ENCODE data around the gene PLA2G6. TPM values are rescaled to one million over a fixed set of nuclear protein-coding genes. Genes with fewer than 3 reads are reported as not detected.
A peak's percentile ranks its signal among the peaks of the same experiment; 100 is the strongest.

PLA2G6 gene
- total RNA-seq, 1 experiment from 2014 or later, result 88.0 TPM

DNA sequence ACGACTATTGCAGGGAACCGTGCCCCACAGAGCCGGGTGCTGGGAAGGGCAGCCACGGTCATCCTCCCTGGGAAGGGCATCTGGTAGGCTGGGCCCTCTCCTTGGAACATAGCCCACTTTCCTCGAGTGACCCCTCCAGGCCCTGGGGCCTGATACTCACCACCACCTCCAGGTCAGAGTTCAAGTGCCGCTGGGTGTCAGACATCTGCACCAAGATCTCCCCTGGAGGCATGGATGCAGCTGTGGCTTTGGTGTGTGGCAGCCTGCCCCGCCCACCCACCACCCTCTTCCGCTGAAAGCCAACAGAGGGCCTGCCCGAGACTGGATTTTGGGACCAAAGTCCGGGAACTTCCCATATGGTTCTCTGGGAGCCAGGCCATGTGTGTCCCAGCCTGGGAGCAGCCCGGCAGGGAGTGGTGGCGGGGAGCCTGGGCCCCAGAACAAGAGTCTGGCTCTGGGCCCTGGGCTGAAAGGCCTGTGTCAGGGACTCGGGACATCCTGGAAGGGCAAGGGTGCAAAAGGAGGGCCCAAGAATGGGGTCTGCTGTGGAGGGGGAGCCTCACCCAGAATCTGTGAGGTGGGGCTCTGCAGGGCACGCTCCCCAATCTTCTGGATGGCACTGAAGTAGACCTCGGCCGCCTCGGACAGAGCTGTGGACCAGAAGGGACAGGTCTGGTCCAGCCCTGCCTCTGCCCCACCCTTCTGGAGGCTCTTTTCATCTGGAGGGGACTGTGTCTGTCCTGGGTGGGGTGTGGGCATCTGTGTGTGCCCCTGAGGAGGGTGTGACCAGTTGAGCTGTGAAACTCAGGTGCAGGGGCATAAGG is 73.7 kb downstream of the PLA2G6 start:
- H3K27ac ChIP-seq (ENCODE audit: low read length), result no peak overlapping the region
- no peaks in the 10 kb centered on the region for H3K36me3 ChIP-seq (ENCODE audit: insufficient read depth, low read length)
- H3K4me2 ChIP-seq (ENCODE audit: low read depth, low read length, poor library complexity, severe bottlenecking), result no peak overlapping the region
- no peak overlapping the region for H3K9ac ChIP-seq (ENCODE audit: low read length)
- H3K27me3 ChIP-seq (ENCODE audit: low read length), result no peaks in the 10 kb centered on the region
- H3K4me1 ChIP-seq (ENCODE audit: low read length), result no peaks in the 10 kb centered on the region
- no peaks in the 10 kb centered on the region for H4K20me1 ChIP-seq (ENCODE audit: insufficient read depth, low read depth, low read length)
- H3K9me2 ChIP-seq (replicated peaks; ENCODE audit: insufficient read depth, low read length), result no peaks in the 10 kb centered on the region
- no peak overlapping the region for H3K4me3 ChIP-seq (ENCODE audit: low read length)
- no peak overlapping the region for H2AFZ ChIP-seq (ENCODE audit: low read length)
- no peak for DNase-seq
- H3K79me2 ChIP-seq (ENCODE audit: low read length), result no peaks in the 10 kb centered on the region
- no peaks in the 10 kb centered on the region; the same call in 1 of the 2 replicates for H3K9me3 ChIP-seq (ENCODE audit: low read length)

DNA sequence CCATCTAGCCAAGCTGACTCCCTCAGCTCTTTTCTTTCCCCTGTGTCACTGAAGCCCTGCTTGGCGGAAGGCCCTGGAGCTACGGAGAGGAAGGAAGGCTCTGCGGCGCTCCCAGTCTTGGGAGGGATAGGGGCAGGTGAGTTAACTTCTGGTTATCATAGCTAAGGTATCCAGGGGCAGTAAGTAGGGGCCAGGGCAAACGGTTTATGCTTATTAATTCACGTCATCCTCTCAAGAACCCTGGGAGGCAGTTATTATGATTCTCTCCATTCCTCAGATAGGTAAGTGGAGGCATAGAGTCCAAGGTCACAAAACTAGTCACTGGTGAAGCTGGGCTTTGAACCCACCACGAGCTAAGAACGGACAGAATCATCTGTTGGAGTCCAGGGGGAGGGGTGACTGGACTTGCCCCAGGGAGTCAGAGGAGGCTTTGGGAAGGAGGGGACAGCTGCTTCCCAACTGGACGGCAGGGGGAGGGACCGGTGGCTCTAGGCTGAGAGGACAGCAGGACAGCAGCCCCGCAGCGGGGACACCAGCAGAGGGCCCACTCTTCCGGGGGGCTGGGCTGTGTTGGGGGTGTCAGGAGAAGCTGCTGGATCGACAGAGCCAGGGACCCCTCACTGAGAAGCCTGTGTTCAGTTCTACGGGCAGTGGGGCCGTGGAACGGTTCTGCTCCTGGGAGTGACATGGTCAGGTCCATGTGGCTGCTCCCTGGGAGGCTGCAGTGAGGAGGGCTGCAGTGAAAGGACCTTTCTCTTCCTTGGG is 74.6 kb downstream of the PLA2G6 start:
- Histone ChIP-seq H3K36me3 (ENCODE audit: insufficient read depth, low read length) (no peaks in the 10 kb centered on the region), H3K27me3 (ENCODE audit: low read length) (no peaks in the 10 kb centered on the region), H3K9me2 (replicated peaks; ENCODE audit: insufficient read depth, low read length) (no peaks in the 10 kb centered on the region), H3K27ac (ENCODE audit: low read length) (no peak overlapping the region), H3K9me3 (ENCODE audit: low read length) (no peaks in the 10 kb centered on the region; the same call in 1 of the 2 replicates), H3K4me2 (ENCODE audit: low read depth, low read length, poor library complexity, severe bottlenecking) (no peak overlapping the region), H3K4me1 (ENCODE audit: low read length) (no peaks in the 10 kb centered on the region), H4K20me1 (ENCODE audit: insufficient read depth, low read depth, low read length) (no peaks in the 10 kb centered on the region), H3K9ac (ENCODE audit: low read length) (no peak overlapping the region), H3K4me3 (ENCODE audit: low read length) (no peak overlapping the region), H3K79me2 (ENCODE audit: low read length) (no peaks in the 10 kb centered on the region), H2AFZ (ENCODE audit: low read length) (no peak overlapping the region)
- DNase-seq, result no peak

GRCh38 chr22:38104084-38104483 is 77.5 kb downstream of the PLA2G6 start:
- Histone ChIP-seq H3K79me2 (ENCODE audit: low read length) (no peaks in the 10 kb centered on the region), H3K9me2 (replicated peaks; ENCODE audit: insufficient read depth, low read length) (no peaks in the 10 kb centered on the region), H3K9ac (ENCODE audit: low read length) (no peak overlapping the region), H3K4me1 (ENCODE audit: low read length) (no peaks in the 10 kb centered on the region), H3K4me2 (ENCODE audit: low read depth, low read length, poor library complexity, severe bottlenecking) (no peak overlapping the region), H4K20me1 (ENCODE audit: insufficient read depth, low read depth, low read length) (no peaks in the 10 kb centered on the region), H3K9me3 (ENCODE audit: low read length) (no peaks in the 10 kb centered on the region), H3K4me3 (ENCODE audit: low read length) (no peak overlapping the region), H3K27me3 (ENCODE audit: low read length) (no peaks in the 10 kb centered on the region), H2AFZ (ENCODE audit: low read length) (no peak overlapping the region), H3K36me3 (ENCODE audit: insufficient read depth, low read length) (no peaks in the 10 kb centered on the region), H3K27ac (ENCODE audit: low read length) (no peak overlapping the region)
- peak; percentile 70 for DNase-seq

GRCh38 chr22:38103641-38104040 is 78.0 kb downstream of the PLA2G6 start:
- Histone ChIP-seq H3K9me2 (replicated peaks; ENCODE audit: insufficient read depth, low read length) (no peaks in the 10 kb centered on the region), H3K36me3 (ENCODE audit: insufficient read depth, low read length) (no peaks in the 10 kb centered on the region), H4K20me1 (ENCODE audit: insufficient read depth, low read depth, low read length) (no peaks in the 10 kb centered on the region), H2AFZ (ENCODE audit: low read length) (no peak overlapping the region), H3K9ac (ENCODE audit: low read length) (no peak overlapping the region), H3K4me1 (ENCODE audit: low read length) (no peaks in the 10 kb centered on the region), H3K27ac (ENCODE audit: low read length) (no peak overlapping the region), H3K79me2 (ENCODE audit: low read length) (no peaks in the 10 kb centered on the region), H3K9me3 (ENCODE audit: low read length) (no peaks in the 10 kb centered on the region), H3K4me3 (ENCODE audit: low read length) (no peak overlapping the region), H3K27me3 (ENCODE audit: low read length) (no peaks in the 10 kb centered on the region), H3K4me2 (ENCODE audit: low read depth, low read length, poor library complexity, severe bottlenecking) (no peak overlapping the region)
- no peak for DNase-seq

- no peak for DNase-seq
- Histone ChIP-seq H3K4me1 (ENCODE audit: low read length) (no peaks in the 10 kb centered on the region), H3K9ac (ENCODE audit: low read length) (no peak overlapping the region), H3K9me2 (replicated peaks; ENCODE audit: insufficient read depth, low read length) (no peaks in the 10 kb centered on the region), H3K4me3 (ENCODE audit: low read length) (no peak overlapping the region), H2AFZ (ENCODE audit: low read length) (no peak overlapping the region), H3K27me3 (ENCODE audit: low read length) (no peaks in the 10 kb centered on the region), H4K20me1 (ENCODE audit: insufficient read depth, low read depth, low read length) (no peaks in the 10 kb centered on the region), H3K79me2 (ENCODE audit: low read length) (no peaks in the 10 kb centered on the region), H3K36me3 (ENCODE audit: insufficient read depth, low read length) (no peaks in the 10 kb centered on the region), H3K9me3 (ENCODE audit: low read length) (no peaks in the 10 kb centered on the region), H3K4me2 (ENCODE audit: low read depth, low read length, poor library complexity, severe bottlenecking) (no peak overlapping the region), H3K27ac (ENCODE audit: low read length) (no peak overlapping the region)
Observed at GRCh38 chr22:38098410-38099249, 83.0 kb downstream of the PLA2G6 start.

DNA sequence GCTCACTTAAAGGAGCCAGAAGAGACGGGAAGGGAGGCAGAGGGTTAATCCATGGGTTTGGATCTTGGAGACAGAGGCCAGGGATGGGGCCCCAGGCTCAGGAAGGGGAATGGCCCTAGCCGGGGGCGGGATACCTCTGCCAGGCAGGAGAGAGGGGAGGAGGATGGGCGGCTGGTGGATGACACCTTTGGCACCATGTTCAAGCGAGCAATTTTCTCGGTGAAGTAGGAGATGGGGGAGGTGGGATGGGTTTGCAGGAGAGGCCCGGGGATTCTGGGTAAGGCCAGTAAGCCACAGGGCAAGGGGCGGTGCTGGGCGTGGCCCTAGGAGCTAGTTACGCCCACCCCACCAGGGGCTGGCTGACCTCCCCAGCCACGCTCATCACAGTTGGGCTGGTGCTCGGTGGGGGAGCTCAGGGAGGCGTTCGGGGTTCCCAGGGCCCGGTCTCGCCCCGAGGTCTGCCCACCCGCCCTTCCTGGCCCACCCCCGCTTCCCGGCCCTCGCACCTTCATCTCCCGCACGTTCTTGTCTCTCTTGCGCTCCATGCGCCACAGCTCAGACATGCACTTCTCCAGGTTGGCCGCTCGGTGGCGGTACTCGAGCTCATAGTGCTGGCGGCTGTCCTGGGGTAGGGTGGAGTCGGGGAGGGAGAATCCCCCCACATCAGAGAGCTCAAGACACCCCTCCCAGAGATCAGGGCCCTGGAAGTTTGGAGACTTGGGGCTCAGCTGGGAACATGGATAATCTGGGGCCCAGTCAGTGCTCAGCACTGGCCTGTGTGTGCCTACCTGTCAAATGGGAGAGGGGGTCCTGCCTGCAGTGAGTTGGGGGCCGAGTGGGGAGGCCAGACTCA is 83.8 kb downstream of the PLA2G6 start:
- Histone ChIP-seq H3K4me2 (ENCODE audit: low read depth, low read length, poor library complexity, severe bottlenecking) (no peak overlapping the region), H2AFZ (ENCODE audit: low read length) (no peak overlapping the region), H3K79me2 (ENCODE audit: low read length) (no peaks in the 10 kb centered on the region), H3K9me3 (ENCODE audit: low read length) (no peaks in the 10 kb centered on the region), H3K9ac (ENCODE audit: low read length) (no peak overlapping the region), H3K4me3 (ENCODE audit: low read length) (no peak overlapping the region), H3K4me1 (ENCODE audit: low read length) (no peaks in the 10 kb centered on the region), H3K9me2 (replicated peaks; ENCODE audit: insufficient read depth, low read length) (no peaks in the 10 kb centered on the region), H3K27me3 (ENCODE audit: low read length) (no peaks in the 10 kb centered on the region), H4K20me1 (ENCODE audit: insufficient read depth, low read depth, low read length) (no peaks in the 10 kb centered on the region), H3K36me3 (ENCODE audit: insufficient read depth, low read length) (no peaks in the 10 kb centered on the region), H3K27ac (ENCODE audit: low read length) (no peak overlapping the region)
- no peak for DNase-seq

- no peak overlapping the region for H2AFZ ChIP-seq (ENCODE audit: low read length)
- H3K27me3 ChIP-seq (ENCODE audit: low read length), result no peaks in the 10 kb centered on the region
Observed at GRCh38 chr22:38097058-38097457, 84.6 kb downstream of the PLA2G6 start.

More at GRCh38 chr22:38097058-38097457, 84.6 kb downstream of the PLA2G6 start:
- H3K27ac ChIP-seq (ENCODE audit: low read length), result no peak overlapping the region
- H3K36me3 ChIP-seq (ENCODE audit: insufficient read depth, low read length), result no peaks in the 10 kb centered on the region
- H3K4me1 ChIP-seq (ENCODE audit: low read length), result no peaks in the 10 kb centered on the region
- no peaks in the 10 kb centered on the region for H4K20me1 ChIP-seq (ENCODE audit: insufficient read depth, low read depth, low read length)
- no peaks in the 10 kb centered on the region for H3K9me3 ChIP-seq (ENCODE audit: low read length)
- H3K79me2 ChIP-seq (ENCODE audit: low read length), result no peaks in the 10 kb centered on the region
- H3K4me3 ChIP-seq (ENCODE audit: low read length), result no peak overlapping the region
- H3K9me2 ChIP-seq (replicated peaks; ENCODE audit: insufficient read depth, low read length), result no peaks in the 10 kb centered on the region
- no peak overlapping the region for H3K4me2 ChIP-seq (ENCODE audit: low read depth, low read length, poor library complexity, severe bottlenecking)
- DNase-seq, result no peak
- H3K9ac ChIP-seq (ENCODE audit: low read length), result no peak overlapping the region

Measured in Karpas-422 (cell line).